ENCODE results near the gene ARRDC2.

ARRDC2 gene

GRCh38 chr19:17988161-17988560 is 19.8 kb upstream of the ARRDC2 start:
- no peak for TF ChIP-seq CTCF (IDR thresholded peaks at IDR 0.05; ENCODE audit: low read length, missing control alignments)
- no peak for DNase-seq (ENCODE audit: low read depth)
- no peak overlapping the region for H3K4me3 ChIP-seq (replicated peaks; ENCODE audit: low read depth, low read length)

GRCh38 chr19:17989425-17990094 is 18.4 kb upstream of the ARRDC2 start:
- no peak overlapping the region for H3K4me3 ChIP-seq (replicated peaks; ENCODE audit: low read depth, low read length)
- DNase-seq (ENCODE audit: low read depth) = no peak
- no peak for TF ChIP-seq CTCF (IDR thresholded peaks at IDR 0.05; ENCODE audit: low read length, missing control alignments)

GRCh38 chr19:17993076-17993813 is 14.7 kb upstream of the ARRDC2 start:
- no peak for DNase-seq (ENCODE audit: low read depth)
- no peak overlapping the region for H3K4me3 ChIP-seq (replicated peaks; ENCODE audit: low read depth, low read length)
- TF ChIP-seq CTCF (IDR thresholded peaks at IDR 0.05; ENCODE audit: low read length, missing control alignments) = no peak

GRCh38 chr19:17996826-17997316 is 11.1 kb upstream of the ARRDC2 start:
- peak; percentile 94 for TF ChIP-seq CTCF (IDR thresholded peaks at IDR 0.05; ENCODE audit: low read length, missing control alignments)
- no peak overlapping the region for H3K4me3 ChIP-seq (replicated peaks; ENCODE audit: low read depth, low read length)
- DNase-seq (ENCODE audit: low read depth) = peak; percentile 78

GRCh38 chr19:17997969-17998826 is 9.8 kb upstream of the ARRDC2 start:
- TF ChIP-seq CTCF (IDR thresholded peaks at IDR 0.05; ENCODE audit: low read length, missing control alignments) = peak; percentile 12
- H3K4me3 ChIP-seq (replicated peaks; ENCODE audit: low read depth, low read length) = no peak overlapping the region
- no peak for DNase-seq (ENCODE audit: low read depth)

- no peak overlapping the region for H3K4me3 ChIP-seq (replicated peaks; ENCODE audit: low read depth, low read length)
- DNase-seq (ENCODE audit: low read depth) = no peak
- TF ChIP-seq CTCF (IDR thresholded peaks at IDR 0.05; ENCODE audit: low read length, missing control alignments) = no peak
These were observed 9.2 kb upstream of the ARRDC2 start for GRCh38 chr19:17998827-17999150.
